Upper lobe of right lung (tissue), 1 donor: ENCODE measurements around the gene SPAG4. TPM values are rescaled to one million over a fixed set of nuclear protein-coding genes. Genes with fewer than 3 reads are reported as not detected.

Source experiments
- ATAC-seq: fragments of 200-7000 bp; cut with Tn5 transposase; one replicate; pipeline ENCODE4 v1.9.1; 2020; ENCODE audit warnings: mild to moderate bottlenecking, moderate library complexity
- DNase-seq: peaks from one replicate; pipeline ENCODE4 v3.0.0-alpha.2; 2020
- H3K27ac ChIP-seq: fragments of 200-600 bp; one replicate; pipeline ENCODE4 v1.8.0; 2022
- H3K27me3 ChIP-seq: fragments of 200-600 bp; one replicate; pipeline ENCODE4 v1.8.0; 2022; ENCODE audit warnings: mild to moderate bottlenecking
- H3K36me3 ChIP-seq: fragments of 200-600 bp; one replicate; pipeline ENCODE4 v1.8.0; 2022
- H3K4me1 ChIP-seq: fragments of 200-600 bp; one replicate; pipeline ENCODE4 v1.8.0; 2022
- H3K4me3 ChIP-seq: fragments of 200-600 bp; one replicate; pipeline ENCODE4 v1.8.0; 2022; ENCODE audit warnings: mild to moderate bottlenecking
- H3K9me3 ChIP-seq: fragments of 200-600 bp; one replicate; pipeline ENCODE4 v1.8.0; 2022
- intact Hi-C: fragments of 100-400 bp; cut with DNase I; formaldehyde crosslinking; loops from one replicate; pipeline ENCODE4 v1.11.0; 2022
- total RNA-seq: library from RNA; stranded (reverse); fragmentation: NEBNext Ultra II Directional; extraction: Animal tissue kit (Norgen Biotek cat#: 25700); gene quantifications from one replicate; pipeline ENCODE4 v1.2.1, GENCODE V29; 2021
- TF ChIP-seq, protein P1 (sequence below): fragments of 200-600 bp; IDR thresholded peaks from one replicate; pipeline ENCODE4 v1.8.0; 2022; ENCODE audit warnings: antibody characterized with exemption
- donor health status: DM: no; HTN: yes; CAD: no; lungs with severe emphysema.

Gene SPAG4
- total RNA-seq, 1 donor from 2014 or later = 2.9 TPM

DNA sequence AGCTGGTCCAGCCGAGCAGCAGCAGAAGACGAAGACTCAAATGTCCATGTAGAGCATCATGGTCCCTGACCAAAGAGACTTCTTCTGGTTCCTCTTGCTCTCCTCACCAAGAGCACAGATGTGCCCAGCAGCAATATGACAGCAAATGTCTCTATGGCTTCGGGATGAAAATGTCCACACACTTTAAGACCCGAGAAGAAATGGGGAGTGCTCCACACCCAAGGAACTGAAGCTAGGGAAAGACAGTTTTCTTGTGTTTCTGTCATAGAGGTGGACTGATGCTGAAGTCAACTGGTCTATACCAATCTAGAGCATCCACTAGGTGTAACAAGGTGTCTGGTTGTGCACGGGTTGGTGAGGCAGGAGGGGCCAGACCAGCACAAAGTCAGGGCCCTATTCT is 53.6 kb downstream of the SPAG4 start:
- no peak for ATAC-seq
- TF ChIP-seq, protein P1, sequence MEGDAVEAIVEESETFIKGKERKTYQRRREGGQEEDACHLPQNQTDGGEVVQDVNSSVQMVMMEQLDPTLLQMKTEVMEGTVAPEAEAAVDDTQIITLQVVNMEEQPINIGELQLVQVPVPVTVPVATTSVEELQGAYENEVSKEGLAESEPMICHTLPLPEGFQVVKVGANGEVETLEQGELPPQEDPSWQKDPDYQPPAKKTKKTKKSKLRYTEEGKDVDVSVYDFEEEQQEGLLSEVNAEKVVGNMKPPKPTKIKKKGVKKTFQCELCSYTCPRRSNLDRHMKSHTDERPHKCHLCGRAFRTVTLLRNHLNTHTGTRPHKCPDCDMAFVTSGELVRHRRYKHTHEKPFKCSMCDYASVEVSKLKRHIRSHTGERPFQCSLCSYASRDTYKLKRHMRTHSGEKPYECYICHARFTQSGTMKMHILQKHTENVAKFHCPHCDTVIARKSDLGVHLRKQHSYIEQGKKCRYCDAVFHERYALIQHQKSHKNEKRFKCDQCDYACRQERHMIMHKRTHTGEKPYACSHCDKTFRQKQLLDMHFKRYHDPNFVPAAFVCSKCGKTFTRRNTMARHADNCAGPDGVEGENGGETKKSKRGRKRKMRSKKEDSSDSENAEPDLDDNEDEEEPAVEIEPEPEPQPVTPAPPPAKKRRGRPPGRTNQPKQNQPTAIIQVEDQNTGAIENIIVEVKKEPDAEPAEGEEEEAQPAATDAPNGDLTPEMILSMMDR = no peak
- DNase-seq = no peak
- H3K27ac ChIP-seq = no peak overlapping the region
- no peaks in the 10 kb centered on the region for H3K4me1 ChIP-seq
- H3K36me3 ChIP-seq = peaks cover 58% of the 10 kb centered on the region
- H3K4me3 ChIP-seq = no peak overlapping the region
- no peaks in the 10 kb centered on the region for H3K9me3 ChIP-seq
- H3K27me3 ChIP-seq = no peaks in the 10 kb centered on the region
- intact Hi-C loops = no loop called here

DNA sequence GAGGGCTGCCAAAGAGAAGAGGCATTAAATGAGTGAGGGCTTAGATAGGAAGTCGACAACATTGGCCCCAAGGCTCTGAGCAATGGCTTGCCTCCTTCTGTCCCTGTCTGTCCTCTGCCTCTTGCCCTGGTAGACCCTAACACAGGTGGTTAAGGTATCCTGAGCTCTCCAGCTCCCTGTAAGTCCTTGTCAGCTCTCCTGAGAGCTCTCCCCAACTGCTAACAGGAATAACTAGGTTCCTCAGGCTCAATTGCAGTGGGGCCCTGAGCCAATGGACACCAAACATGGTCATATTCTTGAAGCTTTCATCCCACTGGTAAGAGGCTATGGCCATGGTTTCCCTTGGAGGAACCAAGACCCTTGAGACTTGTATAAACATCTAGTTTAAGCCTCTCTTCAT is 54.1 kb downstream of the SPAG4 start:
- ATAC-seq (no peak), DNase-seq (no peak)
- no peaks in the 10 kb centered on the region for H3K9me3 ChIP-seq
- intact Hi-C loops = no loop called here
- H3K27me3 ChIP-seq = no peaks in the 10 kb centered on the region
- no peak overlapping the region for H3K27ac ChIP-seq
- no peaks in the 10 kb centered on the region for H3K4me1 ChIP-seq
- H3K4me3 ChIP-seq = no peak overlapping the region
- peaks cover 62% of the 10 kb centered on the region for H3K36me3 ChIP-seq
- TF ChIP-seq, protein P1 = no peak

Other genes with a start within 250 kb of the SPAG4 start
- gene UQCC1, start 203.9 kb upstream of the SPAG4 start, total RNA-seq = 40.7 TPM
- 4.1 TPM for gene GDF5, start 177.6 kb upstream of the SPAG4 start, total RNA-seq
- gene CEP250, start 160.2 kb upstream of the SPAG4 start, total RNA-seq = 21.7 TPM
- not detected for gene C20orf173, start 86.2 kb upstream of the SPAG4 start, total RNA-seq
- 179 TPM for gene ERGIC3, start 73.8 kb upstream of the SPAG4 start, total RNA-seq
- 179 TPM for gene CPNE1, start 49.1 kb downstream of the SPAG4 start, total RNA-seq
- 72.5 TPM for gene RBM12, start 49.1 kb downstream of the SPAG4 start, total RNA-seq
- gene NFS1, start 83.5 kb downstream of the SPAG4 start, total RNA-seq = 19.5 TPM
- gene ROMO1, start 83.6 kb downstream of the SPAG4 start, total RNA-seq = 77.9 TPM
- gene RBM39, start 126.4 kb downstream of the SPAG4 start, total RNA-seq = 298 TPM
- gene PHF20, start 156.2 kb downstream of the SPAG4 start, total RNA-seq = 56.5 TPM